Measurements from ENCODE around the gene IDH3G. TPM values are rescaled to one million over a fixed set of nuclear protein-coding genes. Genes with fewer than 3 reads are reported as not detected.

IDH3G gene
- total and polyA plus RNA-seq, 2 experiments from 2014 or later: 41.4 to 49.0 TPM

- DNase-seq (ENCODE audit: low spot score) (no peak), ATAC-seq (no peak)
- H3K4me1 ChIP-seq (ENCODE audit: insufficient read depth): no peaks in the 10 kb centered on the region
- no peaks in the 10 kb centered on the region for H3F3A ChIP-seq (replicated peaks; ENCODE audit: low read depth)
- peaks cover 2% of the 10 kb centered on the region; the same call in 1 of the 2 replicates for H3K79me2 ChIP-seq (replicated peaks; ENCODE audit: insufficient read depth)
- no peaks in the 10 kb centered on the region for H3K9me2 ChIP-seq (ENCODE audit: insufficient read depth)
- H3K27me3 ChIP-seq (ENCODE audit: insufficient read depth): no peaks in the 10 kb centered on the region
- no peak overlapping the region for H2AFZ ChIP-seq
- Mint-ChIP-seq H3K27ac (no peak overlapping the region), H3K9me3 (no peaks in the 10 kb centered on the region), H3K4me3 (no peak overlapping the region), H3K4me1 (no peaks in the 10 kb centered on the region), H3K27me3 (ENCODE audit: insufficient read depth, low read depth, poor library complexity) (peaks cover 4% of the 10 kb centered on the region), H3K36me3 (ENCODE audit: low read depth) (peaks cover 3% of the 10 kb centered on the region; the same call in 1 of the 3 replicates)
- TF ChIP-seq POLR2AphosphoS5 (IDR thresholded peaks at IDR 0.05; ENCODE audit: low read depth): no peak
- TF ChIP-seq ETS1 (IDR thresholded peaks at IDR 0.05): no peak
- no peak for TF ChIP-seq JUNB (IDR thresholded peaks at IDR 0.05; ENCODE audit: unreplicated experiment)
- no peak for TF ChIP-seq ZNF114 (CRISPR knock-in tag; IDR thresholded peaks at IDR 0.05)
- TF ChIP-seq ZNF462 (CRISPR knock-in tag; IDR thresholded peaks at IDR 0.05): no peak
- TF ChIP-seq NANOG (IDR thresholded peaks at IDR 0.05; ENCODE audit: borderline replicate concordance): no peak
- TF ChIP-seq STAT1 (IDR thresholded peaks at IDR 0.05; ENCODE audit: unreplicated experiment): no peak
- no peak for TF ChIP-seq CTCF (conservative IDR thresholded peaks at IDR 0.05; ENCODE audit: low read depth in 2 of 2)
- no peak for TF ChIP-seq EZH2phosphoT487 (IDR thresholded peaks at IDR 0.05; ENCODE audit: unreplicated experiment)
- TF ChIP-seq REST (IDR thresholded peaks at IDR 0.05; ENCODE audit: unreplicated experiment): no peak
- TF ChIP-seq ZNF331 (CRISPR knock-in tag; IDR thresholded peaks at IDR 0.05; ENCODE audit: low read depth): no peak
- TF ChIP-seq EZH2 (IDR thresholded peaks at IDR 0.05; ENCODE audit: low read depth, unreplicated experiment): no peak
- no peak for TF ChIP-seq CREB1 (CRISPR knock-in tag; IDR thresholded peaks at IDR 0.05; ENCODE audit: low read depth)
- no peak overlapping the region for H3K27ac ChIP-seq (ENCODE audit: low read depth)
- H3K4me3 ChIP-seq: no peak overlapping the region
- H4K20me1 ChIP-seq (replicated peaks; ENCODE audit: insufficient read depth): no peaks in the 10 kb centered on the region
- no peak overlapping the region for H3K4me2 ChIP-seq
- H3K36me3 ChIP-seq (ENCODE audit: insufficient read depth): no peaks in the 10 kb centered on the region
Observed at GRCh38 chrX:153786669-153787068, 7.5 kb downstream of the IDH3G start.
